Activated T-cell treated with anti-CD3 and anti-CD28 coated beads, Interleukin-2, amount 50 U/mL, for 4 hours (primary cell): ENCODE data around the gene METTL25. TPM values are rescaled to one million over a fixed set of nuclear protein-coding genes. Genes with fewer than 3 reads are reported as not detected.

Experiments
- ATAC-seq, 2 donors: fragments of 200-7000 bp; cut with Tn5 transposase; one replicate each; pipeline ENCODE4 v1.10.0; 2021
- DNase-seq: peaks from one replicate; pipeline ENCODE4 v3.0.0-alpha.2; 2020
- H3K27me3 Mint-ChIP-seq: one replicate; pipeline ENCODE4 v1.8.0; 2021; ENCODE audit warnings: low read depth, mixed read lengths
- H3K36me3 Mint-ChIP-seq: one replicate; pipeline ENCODE4 v1.8.0; 2022; ENCODE audit warnings: mixed read lengths; ENCODE audit not compliant: insufficient read depth
- H3K4me1 Mint-ChIP-seq: one replicate; pipeline ENCODE4 v1.8.0; 2021; ENCODE audit warnings: low read depth, mixed read lengths
- H3K4me3 Mint-ChIP-seq: one replicate; pipeline ENCODE4 v1.8.0; 2021; ENCODE audit warnings: mild to moderate bottlenecking, moderate library complexity, mixed read lengths
- H3K9me3 Mint-ChIP-seq: one replicate; pipeline ENCODE4 v1.8.0; 2021; ENCODE audit warnings: mixed read lengths
- total RNA-seq, 3 donors: library from RNA; stranded (reverse); gene quantifications; one replicate each; pipeline ENCODE4 v1.2.1, GENCODE V29; 2021

METTL25 gene
- total RNA-seq, 3 donors from 2014 or later, result 6.7 to 7.4 (median 7.2) TPM

DNA sequence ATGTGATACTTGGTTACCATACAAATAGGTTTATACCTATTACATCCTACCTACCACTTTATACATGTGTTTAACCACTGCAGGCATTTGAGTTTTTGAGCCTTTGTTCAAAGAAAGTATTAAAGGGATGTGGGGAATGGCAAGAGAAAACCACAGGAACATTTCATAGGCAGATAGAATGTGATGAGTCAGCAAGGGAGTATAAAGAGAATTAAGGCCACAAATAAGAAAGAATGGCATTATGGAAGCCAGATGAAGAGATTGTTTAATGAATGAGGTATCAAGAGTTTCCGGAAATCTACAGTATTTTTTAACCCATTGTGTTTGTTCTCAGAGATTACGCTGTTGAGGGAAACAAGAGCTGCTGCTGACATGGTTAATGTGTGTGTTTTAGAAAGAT lies 66.9 kb downstream of the METTL25 start:
- no peaks in the 10 kb centered on the region for H3K9me3 Mint-ChIP-seq
- H3K4me1 Mint-ChIP-seq, result peaks cover 15% of the 10 kb centered on the region
- no peak for DNase-seq
- H3K27me3 Mint-ChIP-seq, result no peaks in the 10 kb centered on the region
- H3K4me3 Mint-ChIP-seq, result no peak overlapping the region
- H3K36me3 Mint-ChIP-seq, result peaks cover 1% of the 10 kb centered on the region
- ATAC-seq, result no peak

DNA sequence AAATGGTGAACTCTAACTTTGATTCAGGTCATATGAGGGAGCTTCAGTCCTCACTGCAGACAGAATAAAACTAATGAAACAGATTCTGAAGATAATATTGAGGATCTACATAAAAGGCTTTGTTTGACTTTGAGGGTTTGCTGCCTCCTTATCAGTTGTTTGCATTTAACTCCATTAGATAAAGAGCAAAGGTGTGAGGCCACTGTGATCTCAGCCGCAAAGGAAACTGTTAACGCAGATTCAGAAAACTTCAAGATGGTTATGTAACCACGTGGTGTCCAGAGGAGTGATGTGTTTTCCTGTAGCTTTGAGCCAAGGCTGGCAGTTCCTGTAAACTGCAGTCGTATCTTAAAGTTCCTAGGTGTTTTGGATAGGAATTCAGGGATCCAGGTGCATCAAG lies 67.8 kb downstream of the METTL25 start:
- Mint-ChIP-seq H3K9me3 (no peaks in the 10 kb centered on the region), H3K27me3 (no peaks in the 10 kb centered on the region), H3K36me3 (no peaks in the 10 kb centered on the region), H3K4me3 (no peak overlapping the region), H3K4me1 (peaks cover 15% of the 10 kb centered on the region)
- no peak for ATAC-seq
- DNase-seq, result no peak

DNA sequence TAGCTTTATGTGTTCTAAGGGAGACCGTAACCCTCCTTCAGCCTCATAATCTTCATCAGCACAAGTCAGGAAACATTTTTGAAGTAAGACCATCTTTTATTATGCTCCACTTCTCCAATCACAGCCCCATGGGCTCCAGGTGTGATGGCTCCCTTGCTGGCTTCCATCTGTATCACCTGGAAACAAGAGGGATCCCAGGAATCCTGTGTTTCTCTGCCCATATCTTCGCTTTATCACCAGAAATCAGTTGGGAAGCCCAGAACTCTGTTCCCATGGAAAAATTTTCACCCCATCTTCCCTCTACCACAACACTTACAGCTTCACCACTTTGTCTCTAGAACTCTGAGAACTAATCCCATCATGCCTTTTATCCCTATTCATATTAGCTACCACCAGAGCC lies 68.3 kb downstream of the METTL25 start:
- ATAC-seq (no peak), DNase-seq (no peak)
- Mint-ChIP-seq H3K9me3 (no peaks in the 10 kb centered on the region), H3K4me3 (no peak overlapping the region), H3K27me3 (no peaks in the 10 kb centered on the region), H3K4me1 (peaks cover 15% of the 10 kb centered on the region), H3K36me3 (no peaks in the 10 kb centered on the region)

DNA sequence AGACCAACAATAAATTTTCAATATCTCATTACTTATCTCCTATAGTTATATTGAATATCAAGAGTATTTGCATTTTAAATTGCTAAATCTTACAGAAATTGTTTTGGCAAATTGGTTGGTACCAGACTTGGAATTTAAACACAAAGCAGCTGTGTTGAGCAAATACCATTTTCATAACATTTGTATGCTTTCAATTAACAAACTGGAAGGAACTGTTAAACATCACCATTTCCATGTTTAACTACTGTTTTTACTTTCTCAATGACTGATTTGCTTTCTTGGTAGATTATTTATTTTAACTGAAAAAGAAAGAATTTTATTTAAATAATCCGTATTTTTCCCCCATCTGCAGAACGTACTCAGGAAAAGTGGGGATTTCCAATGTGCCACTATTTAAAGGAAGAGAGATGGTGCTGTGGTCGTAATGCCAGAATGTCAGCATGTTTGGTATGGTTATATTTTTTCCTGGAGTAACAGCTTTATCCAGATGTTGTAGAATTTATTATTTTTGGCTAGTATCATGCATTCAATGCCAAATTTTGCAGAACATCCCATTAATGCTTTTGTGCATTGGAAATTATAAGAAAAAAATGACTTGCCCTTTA lies 72.3 kb downstream of the METTL25 start:
- H3K9me3 Mint-ChIP-seq, result no peaks in the 10 kb centered on the region

DNA sequence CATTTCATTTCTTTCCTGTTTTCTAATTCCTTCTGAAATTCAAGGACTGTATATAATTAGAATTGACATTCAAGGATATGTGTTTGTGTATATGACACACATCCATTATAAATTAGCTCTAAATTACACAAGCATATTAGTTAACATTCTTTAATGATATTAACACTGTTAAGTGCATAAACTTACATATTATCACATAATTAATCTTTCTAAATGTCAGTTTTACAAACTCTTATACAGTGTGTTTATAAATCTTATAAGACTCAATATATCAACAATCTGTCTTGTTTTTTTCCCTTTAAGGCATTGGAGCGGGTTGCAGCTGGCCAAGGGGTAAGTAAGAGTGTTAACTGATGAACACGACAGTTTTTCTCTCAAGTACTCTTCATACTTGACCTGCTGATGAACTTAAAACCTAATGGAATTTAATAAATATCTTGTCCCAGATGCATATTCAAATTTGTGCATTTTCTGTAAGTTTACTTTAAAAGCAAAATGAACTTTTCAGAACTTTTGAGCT lies 76.1 kb downstream of the METTL25 start:
- no peaks in the 10 kb centered on the region for H3K9me3 Mint-ChIP-seq

More for the DNA sequence above, 72.3 kb downstream of the METTL25 start:
- Mint-ChIP-seq H3K4me3 (no peak overlapping the region), H3K36me3 (no peaks in the 10 kb centered on the region), H3K27me3 (no peaks in the 10 kb centered on the region), H3K4me1 (peaks cover 5% of the 10 kb centered on the region)
- ATAC-seq (no peak), DNase-seq (no peak)

DNA sequence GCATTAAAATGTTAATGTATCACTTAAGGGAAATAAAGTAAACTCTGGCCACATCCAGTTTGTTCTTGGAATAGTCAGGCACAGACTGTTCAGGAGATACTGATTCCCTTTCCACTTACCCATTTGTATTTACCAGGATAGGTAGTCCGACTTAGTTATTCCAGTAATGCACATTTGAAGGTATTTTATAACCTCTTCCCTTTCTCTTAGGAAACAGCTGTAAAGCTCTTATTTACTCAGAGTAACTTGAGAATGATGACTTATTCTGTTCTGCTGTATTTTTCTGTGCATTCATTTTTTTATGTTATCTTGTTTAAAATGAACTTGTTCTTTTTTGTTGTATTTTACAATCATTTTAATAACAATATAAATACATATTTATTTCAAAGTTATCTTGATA lies 78.0 kb downstream of the METTL25 start:
- no peak for ATAC-seq
- H3K27me3 Mint-ChIP-seq, result no peaks in the 10 kb centered on the region
- H3K9me3 Mint-ChIP-seq, result no peaks in the 10 kb centered on the region
- no peak for DNase-seq
- peaks cover 3% of the 10 kb centered on the region for H3K4me1 Mint-ChIP-seq
- peaks cover 31% of the 10 kb centered on the region for H3K36me3 Mint-ChIP-seq
- no peak overlapping the region for H3K4me3 Mint-ChIP-seq

More for the DNA sequence above, 76.1 kb downstream of the METTL25 start:
- Mint-ChIP-seq H3K36me3 (peaks cover 16% of the 10 kb centered on the region), H3K4me3 (no peak overlapping the region), H3K27me3 (no peaks in the 10 kb centered on the region), H3K4me1 (peaks cover 3% of the 10 kb centered on the region)
- ATAC-seq (no peak), DNase-seq (no peak)

DNA sequence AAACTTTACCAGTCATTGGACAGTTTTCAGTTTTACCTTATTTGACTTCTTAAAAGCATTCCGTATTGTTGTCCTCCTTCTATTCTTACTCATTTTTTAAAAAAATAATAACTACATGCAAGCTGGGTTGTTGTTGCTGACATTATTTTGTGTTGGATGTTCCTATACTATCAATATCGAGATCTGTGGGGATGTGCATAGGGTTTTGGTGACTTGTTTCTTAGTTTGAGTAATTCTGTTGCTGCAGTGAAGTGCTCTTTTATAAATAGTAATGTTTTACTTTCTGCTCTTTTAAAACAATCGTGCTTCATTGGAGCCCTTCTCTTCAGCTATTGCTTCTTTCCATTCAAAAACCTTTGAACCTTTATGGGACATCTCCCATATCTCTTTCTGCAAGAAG lies 79.4 kb downstream of the METTL25 start:
- Mint-ChIP-seq H3K4me3 (no peak overlapping the region), H3K27me3 (no peaks in the 10 kb centered on the region), H3K4me1 (peaks cover 3% of the 10 kb centered on the region), H3K9me3 (no peaks in the 10 kb centered on the region), H3K36me3 (peaks cover 38% of the 10 kb centered on the region)
- ATAC-seq, result no peak
- DNase-seq, result no peak

DNA sequence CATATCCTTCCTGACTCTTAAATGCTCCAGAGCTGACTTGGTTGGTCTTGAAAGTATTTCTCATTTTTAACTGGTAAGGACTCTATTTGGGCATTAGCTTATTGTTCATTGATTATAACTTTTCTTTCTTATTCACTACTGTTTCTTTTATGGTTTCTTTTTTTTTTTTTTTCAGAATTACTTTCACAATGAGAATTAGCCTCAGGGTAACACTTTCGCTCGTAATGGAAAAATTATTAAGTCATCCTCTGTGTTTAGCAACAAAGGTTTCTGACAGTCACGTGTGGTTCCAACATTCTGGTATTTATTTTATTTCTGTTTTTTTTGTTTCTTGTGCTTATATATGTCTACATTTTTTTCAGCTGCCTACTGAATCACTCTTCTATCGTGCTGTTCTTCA lies 80.0 kb downstream of the METTL25 start:
- Mint-ChIP-seq H3K36me3 (peaks cover 43% of the 10 kb centered on the region), H3K27me3 (no peaks in the 10 kb centered on the region), H3K4me1 (peaks cover 3% of the 10 kb centered on the region), H3K9me3 (no peaks in the 10 kb centered on the region), H3K4me3 (no peak overlapping the region)
- ATAC-seq (no peak), DNase-seq (no peak)

DNA sequence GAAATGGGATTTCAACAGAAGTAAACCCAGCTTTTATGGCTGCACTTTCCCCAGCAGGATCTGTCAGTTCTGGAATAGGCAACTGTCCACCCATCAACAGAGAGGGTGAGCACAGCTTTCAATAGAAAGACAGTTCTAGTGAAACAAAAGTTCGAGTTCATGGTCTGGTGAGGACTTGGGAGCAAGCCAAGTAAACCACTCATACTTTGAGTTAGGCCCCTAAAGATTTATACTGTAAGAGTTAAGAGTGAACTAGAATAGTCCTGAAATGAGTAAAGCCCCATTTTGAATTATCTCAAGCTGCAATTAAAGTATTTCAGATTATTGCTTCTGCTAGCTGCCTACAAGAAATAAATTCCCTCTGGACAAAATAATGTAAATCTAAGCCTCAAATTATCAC lies 82.6 kb downstream of the METTL25 start:
- no peak overlapping the region for H3K4me3 Mint-ChIP-seq
- peaks cover 57% of the 10 kb centered on the region for H3K36me3 Mint-ChIP-seq
- DNase-seq, result no peak
- peaks cover 3% of the 10 kb centered on the region for H3K4me1 Mint-ChIP-seq
- no peaks in the 10 kb centered on the region for H3K27me3 Mint-ChIP-seq
- ATAC-seq, result no peak
- H3K9me3 Mint-ChIP-seq, result no peaks in the 10 kb centered on the region

DNA sequence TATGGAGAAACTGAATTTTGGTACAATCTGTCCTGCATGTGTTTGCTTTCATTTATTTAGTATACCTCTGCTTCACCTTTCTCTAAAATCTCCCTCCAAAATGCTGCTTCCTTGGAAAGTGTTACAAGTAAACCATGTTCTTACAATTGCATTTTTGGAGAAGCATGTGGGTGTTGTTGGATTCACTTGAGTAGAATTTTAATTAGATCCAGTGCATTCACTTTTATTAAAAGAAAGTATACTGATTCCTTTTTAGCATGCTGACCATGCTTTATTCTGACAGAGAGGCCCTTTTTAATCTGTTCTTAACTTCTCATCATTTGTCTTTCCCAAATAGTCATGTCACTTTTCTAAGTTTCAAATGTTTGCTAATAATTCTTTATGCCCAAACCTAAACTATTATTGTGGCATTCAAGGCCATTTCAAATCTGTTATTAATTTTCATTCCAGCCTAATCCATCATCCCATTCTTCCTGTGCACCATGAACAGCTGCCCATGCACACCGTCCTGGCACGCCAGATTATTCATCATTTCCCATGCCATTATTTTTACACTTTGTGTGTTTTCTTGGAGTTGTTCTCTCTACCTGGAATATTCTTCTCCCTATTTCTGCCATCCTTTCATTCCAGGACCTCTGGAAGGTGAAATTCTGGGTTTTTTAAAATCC lies 90.7 kb downstream of the METTL25 start:
- no peaks in the 10 kb centered on the region for H3K4me1 Mint-ChIP-seq
- no peak overlapping the region for H3K4me3 Mint-ChIP-seq
- H3K36me3 Mint-ChIP-seq, result peaks cover 14% of the 10 kb centered on the region
- no peaks in the 10 kb centered on the region for H3K9me3 Mint-ChIP-seq
- DNase-seq, result no peak
- no peaks in the 10 kb centered on the region for H3K27me3 Mint-ChIP-seq
- ATAC-seq, result no peak

DNA sequence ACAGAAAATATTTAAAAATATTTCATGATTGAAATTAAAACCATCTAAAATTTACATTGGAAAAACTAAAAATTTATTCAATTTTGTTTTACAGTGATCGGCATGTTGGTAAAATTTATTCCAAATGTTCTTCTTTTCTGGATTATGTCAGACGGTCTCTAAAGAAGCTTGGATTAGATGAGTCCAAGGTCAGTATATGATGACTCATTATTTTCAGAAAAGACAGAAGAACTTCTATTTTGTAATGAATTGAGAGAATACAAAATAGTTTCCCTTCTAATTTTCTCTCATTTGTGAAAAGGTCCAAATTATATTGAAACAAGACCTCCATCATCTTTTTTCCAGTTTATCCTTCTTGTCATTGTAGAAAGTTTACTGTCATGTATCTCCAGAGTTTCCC lies 98.3 kb downstream of the METTL25 start:
- Mint-ChIP-seq H3K27me3 (no peaks in the 10 kb centered on the region), H3K36me3 (peaks cover 23% of the 10 kb centered on the region), H3K4me1 (no peaks in the 10 kb centered on the region), H3K9me3 (no peaks in the 10 kb centered on the region), H3K4me3 (no peak overlapping the region)
- DNase-seq (no peak), ATAC-seq (no peak)

DNA sequence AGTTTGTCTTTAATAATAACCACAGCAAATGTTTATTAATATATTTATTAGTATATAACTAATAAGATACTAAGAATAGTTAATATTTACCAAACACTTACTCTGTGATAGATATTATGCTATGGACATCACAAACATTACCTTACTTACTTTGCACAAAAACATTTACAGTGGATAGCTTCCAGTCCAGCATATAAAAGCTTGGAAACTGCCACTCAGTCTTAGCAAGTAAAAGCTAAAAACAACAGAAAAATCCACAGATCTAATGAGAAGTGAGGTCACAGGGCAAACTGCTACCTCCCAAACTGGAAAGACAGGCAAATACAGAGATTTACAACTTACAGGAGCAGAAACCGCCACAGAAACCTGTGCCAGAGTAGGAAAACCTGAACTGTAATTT lies 99.8 kb downstream of the METTL25 start:
- no peaks in the 10 kb centered on the region for H3K9me3 Mint-ChIP-seq
- H3K4me3 Mint-ChIP-seq, result no peak overlapping the region
- no peaks in the 10 kb centered on the region for H3K4me1 Mint-ChIP-seq
- DNase-seq (no peak), ATAC-seq (no peak)
- H3K27me3 Mint-ChIP-seq, result no peaks in the 10 kb centered on the region
- peaks cover 23% of the 10 kb centered on the region for H3K36me3 Mint-ChIP-seq

DNA sequence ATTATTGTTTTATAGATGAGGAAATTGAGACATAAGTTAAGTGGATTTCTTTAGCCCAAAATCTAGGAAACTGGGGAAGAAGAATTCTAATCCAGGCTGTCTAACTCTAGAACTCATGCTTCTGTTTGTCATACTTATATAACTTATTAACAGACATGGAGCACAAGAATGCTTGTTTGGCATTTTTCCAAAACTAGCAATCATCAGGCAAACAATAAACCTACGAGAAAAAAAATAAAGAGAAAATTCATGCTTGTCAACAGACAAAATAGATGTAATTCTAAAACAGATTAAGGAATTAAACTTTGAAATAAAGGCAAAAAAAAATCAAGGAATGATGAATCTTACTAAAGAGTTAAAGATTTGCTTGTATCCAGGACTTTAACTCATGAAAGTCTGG lies 103.1 kb downstream of the METTL25 start:
- H3K4me1 Mint-ChIP-seq, result no peaks in the 10 kb centered on the region
- no peaks in the 10 kb centered on the region for H3K9me3 Mint-ChIP-seq
- H3K4me3 Mint-ChIP-seq, result no peak overlapping the region
- ATAC-seq (no peak), DNase-seq (no peak)
- H3K27me3 Mint-ChIP-seq, result no peaks in the 10 kb centered on the region
- peaks cover 37% of the 10 kb centered on the region for H3K36me3 Mint-ChIP-seq

DNA sequence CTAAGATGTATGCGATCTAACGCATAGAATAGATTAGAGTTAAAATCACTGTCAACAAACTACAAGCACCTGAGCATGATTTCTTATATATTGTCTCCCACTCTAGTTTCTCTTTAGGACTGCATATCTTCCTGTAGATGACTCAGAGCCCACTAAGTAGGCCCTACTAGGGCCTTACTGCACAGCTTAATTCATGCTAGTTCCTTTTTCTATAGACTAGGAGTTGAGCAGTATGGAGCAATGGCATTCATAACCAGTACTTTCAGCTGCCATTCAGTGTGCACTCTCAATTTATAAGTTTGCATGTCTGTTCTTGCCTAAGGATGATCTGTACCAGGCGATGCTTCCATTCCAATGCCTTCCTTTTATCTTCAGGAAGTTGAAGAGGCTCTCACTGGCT lies 103.5 kb downstream of the METTL25 start:
- Mint-ChIP-seq H3K4me1 (no peaks in the 10 kb centered on the region), H3K9me3 (no peaks in the 10 kb centered on the region), H3K27me3 (no peaks in the 10 kb centered on the region), H3K36me3 (peaks cover 38% of the 10 kb centered on the region), H3K4me3 (no peak overlapping the region)
- no peak for DNase-seq
- ATAC-seq, result no peak

DNA sequence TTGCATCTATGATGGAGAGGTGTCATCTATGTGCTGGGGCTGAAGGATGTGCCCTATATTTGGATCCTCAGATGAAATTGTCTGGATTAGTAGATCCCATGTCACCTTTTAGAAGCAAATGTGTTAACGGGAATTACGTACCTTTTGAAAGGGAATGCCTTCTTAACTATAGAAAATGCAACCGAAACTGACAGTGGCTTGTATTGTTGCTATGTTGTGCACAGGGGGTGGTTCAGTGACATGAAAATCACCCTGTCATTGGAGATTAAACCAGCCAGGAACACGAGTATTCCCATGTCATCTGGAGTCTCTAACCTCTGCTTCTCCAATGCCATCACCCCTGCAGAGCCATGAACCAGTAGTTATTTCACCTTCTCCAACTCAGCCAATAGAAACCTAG lies 110.2 kb downstream of the METTL25 start:
- Mint-ChIP-seq H3K27me3 (no peaks in the 10 kb centered on the region), H3K4me1 (no peaks in the 10 kb centered on the region), H3K36me3 (peaks cover 54% of the 10 kb centered on the region), H3K9me3 (peaks cover 26% of the 10 kb centered on the region), H3K4me3 (no peak overlapping the region)
- DNase-seq (no peak), ATAC-seq (no peak)
